SK-N-SH (cell line): Measurements from ENCODE around the gene TNFRSF1A. TPM values are rescaled to one million over a fixed set of nuclear protein-coding genes. Genes with fewer than 3 reads are reported as not detected.

ENCODE experiments used
- CTCF ChIA-PET: fragments of 300-600, 350-600 bp; formaldehyde crosslinking; extraction: SDS; loops from one replicate; lab custom pipeline; 2021; lab: Yijun Ruan, JAX
- POLR2A ChIA-PET: fragments of 350-600 bp; sonication (Branson Sonifier 250); formaldehyde crosslinking; extraction: SDS; loops from one replicate; lab custom pipeline; 2020; ENCODE audit warnings: antibody characterized with exemption, inconsistent platforms; lab: Yijun Ruan, JAX
- DNase-seq: peaks from one replicate; pipeline ENCODE4 v3.0.0; 2012
- H2AFZ ChIP-seq: fragments of 200-600 bp; sonication (generic); 2 replicates; pipeline ENCODE4 v1.8.1; 2016; ENCODE audit warnings: antibody characterized with exemption, mild to moderate bottlenecking, low read depth
- H3F3A ChIP-seq: fragments of 200-600 bp; sonication (generic); replicated peaks from 2 replicates; pipeline ENCODE3; 2016; ENCODE audit warnings: antibody characterized with exemption, mild to moderate bottlenecking; ENCODE audit not compliant: insufficient read depth
- H3K27ac ChIP-seq, 2 experiments: fragments of 200-500 bp in 1 of 2; fragments of 200-600 bp in 1 of 2; sonication (Bioruptor generic) in 1 of 2; sonication (generic), shearing (Covaris generic) in 1 of 2; 2 replicates each; pipeline versions ENCODE4 v1.5.1 to v1.6.1; 2014 to 2016; ENCODE audit warnings: low read depth in 2 of 2, inconsistent platforms in 1 of 2, low read length in 1 of 2, mild to moderate bottlenecking in 1 of 2, mixed read lengths in 1 of 2
- H3K27me3 ChIP-seq: fragments of 200-600 bp; sonication (generic), shearing (Covaris generic); 2 replicates; pipeline ENCODE4 v1.6.1; 2016; ENCODE audit warnings: mixed run types; ENCODE audit not compliant: insufficient read depth
- H3K36me3 ChIP-seq, 2 experiments: fragments of 200-500 bp in 1 of 2; fragments of 200-600 bp in 1 of 2; sonication (Bioruptor generic) in 1 of 2; sonication (generic) in 1 of 2; replicated peaks in 1 of 2; 2 replicates each; pipeline versions ENCODE3 to v1.5.1; 2014 to 2016; ENCODE audit warnings: low read length in 1 of 2, mild to moderate bottlenecking in 1 of 2; ENCODE audit not compliant: insufficient read depth in 2 of 2, control insufficient read depth in 1 of 2
- H3K4me1 ChIP-seq, 2 experiments: fragments of 200-500 bp in 1 of 2; fragments of 200-600 bp in 1 of 2; sonication (Bioruptor generic) in 1 of 2; sonication (generic), shearing (Covaris generic) in 1 of 2; 2 replicates each; pipeline versions ENCODE4 v1.5.1 to v1.6.1; 2014 to 2016; ENCODE audit warnings: low read depth in 1 of 2, low read length in 1 of 2, mixed run types in 1 of 2; ENCODE audit not compliant: insufficient read depth in 2 of 2, control insufficient read depth in 1 of 2
- H3K4me2 ChIP-seq: fragments of 200-600 bp; sonication (generic), shearing (Covaris generic); 2 replicates; pipeline ENCODE4 v1.6.1; 2017; ENCODE audit warnings: mixed run types
- H3K4me3 ChIP-seq, 2 experiments: fragments of 200-500 bp in 1 of 2; fragments of 200-600 bp in 1 of 2; sonication (Bioruptor generic) in 1 of 2; sonication (generic), shearing (Covaris generic) in 1 of 2; 2 replicates each; pipeline versions ENCODE4 v1.5.1 to v1.8.1; 2014 to 2016; ENCODE audit warnings: low read depth in 2 of 2, inconsistent platforms in 1 of 2, low read length in 1 of 2, mild to moderate bottlenecking in 1 of 2, mixed read lengths in 1 of 2, moderate library complexity in 1 of 2
- H3K79me2 ChIP-seq: fragments of 200-600 bp; sonication (generic); 2 replicates; pipeline ENCODE4 v1.8.1; 2017; ENCODE audit warnings: mild to moderate bottlenecking; ENCODE audit not compliant: insufficient read depth
- H3K9ac ChIP-seq: fragments of 200-600 bp; sonication (generic); 2 replicates; pipeline ENCODE4 v1.6.1; 2017; ENCODE audit warnings: mixed run types
- H3K9me2 ChIP-seq: fragments of 200-600 bp; sonication (generic); 2 replicates; pipeline ENCODE4 v1.6.1; 2017; ENCODE audit warnings: mixed run types
- H3K9me3 ChIP-seq: fragments of 200-600 bp; sonication (generic); 2 replicates; pipeline ENCODE4 v1.6.1; 2017; ENCODE audit warnings: mixed run types, mild to moderate bottlenecking, moderate library complexity
- H4K20me1 ChIP-seq: fragments of 200-600 bp; sonication (generic); 2 replicates; pipeline ENCODE4 v1.6.1; 2017; ENCODE audit warnings: mild to moderate bottlenecking, mixed run types; ENCODE audit not compliant: insufficient read depth
- CHD2 ChIP-seq: fragments of 150-350 bp; IDR thresholded peaks from 2 replicates; pipeline ENCODE4 v1.6.1; 2018; ENCODE audit warnings: low read length; ENCODE audit not compliant: partially characterized antibody
- EZH2phosphoT487 ChIP-seq: fragments of 200-600 bp; sonication (generic); IDR thresholded peaks from 2 replicates; pipeline ENCODE4 v1.6.1; 2017; ENCODE audit warnings: low read depth, mixed run types, mild to moderate bottlenecking, antibody characterized with exemption, moderate library complexity, borderline replicate concordance
- IRF3 ChIP-seq: fragments of 150-350 bp; IDR thresholded peaks from 2 replicates; pipeline ENCODE4 v1.6.1; 2016; ENCODE audit warnings: mild to moderate bottlenecking, low read depth, low read length
- JUND ChIP-seq: IDR thresholded peaks from 2 replicates; pipeline ENCODE4 v1.4.0; 2012
- MEF2A ChIP-seq: IDR thresholded peaks from 2 replicates; pipeline ENCODE4 v1.4.0; 2012; ENCODE audit warnings: low read depth, borderline replicate concordance
- MXI1 ChIP-seq: IDR thresholded peaks from 2 replicates; pipeline ENCODE4 v1.6.1; 2012; ENCODE audit warnings: mild to moderate bottlenecking, low read depth, low read length, improper control_type of control experiment
- POLR2AphosphoS5 ChIP-seq: IDR thresholded peaks from 2 replicates; pipeline ENCODE4 v1.6.1; 2012; ENCODE audit warnings: low read depth, low read length
- RFX5 ChIP-seq: IDR thresholded peaks from 2 replicates; pipeline ENCODE4 v1.6.1; 2012; ENCODE audit warnings: mild to moderate bottlenecking, improper control_type of control experiment, low read length
- SIN3A ChIP-seq: IDR thresholded peaks from 2 replicates; pipeline ENCODE4 v1.6.1; 2012; ENCODE audit warnings: low read depth, mild to moderate bottlenecking, low read length, moderate library complexity, borderline replicate concordance
- YY1 ChIP-seq: IDR thresholded peaks from 2 replicates; pipeline ENCODE4 v1.4.0; 2012; ENCODE audit warnings: low read depth, mild to moderate bottlenecking
- ZBTB33 ChIP-seq: IDR thresholded peaks from 2 replicates; pipeline ENCODE4 v1.4.0; 2012; ENCODE audit warnings: low read depth, borderline replicate concordance
- WGBS: methylation state at CpG from one replicate; pipeline ENCODE4 v1.1.6; 2017; ENCODE audit warnings: low lambda C conversion rate; 5-methylcytosine and 5-hydroxymethylcytosine counted together
- polyA plus RNA-seq, 3 experiments: library from polyadenylated mRNA; depleted of rRNA; stranded (reverse); fragments of >200 nt; gene quantifications; 2 replicates each; pipeline ENCODE4 v1.2.3, GENCODE V29; 2012

TNFRSF1A gene
- polyA plus RNA-seq, 1 of the 3 experiments (the other 2 are of a cell fraction), result 92.9 TPM

- no peak for TF ChIP-seq POLR2AphosphoS5
- TF ChIP-seq SIN3A, result no peak
- TF ChIP-seq JUND, result no peak
- no peak for TF ChIP-seq RFX5
Observed at GRCh38 chr12:6328045-6328779, 13.7 kb downstream of the TNFRSF1A start (continued).

- Histone ChIP-seq H3K4me1 (peaks cover 4 to 25% of the 10 kb centered on the region in 2 experiments; a peak in 3 of 4 replicates), H3K4me3 (no peak overlapping the region), H3K4me2 (no peak overlapping the region), H3K27me3 (no peaks in the 10 kb centered on the region), H2AFZ (no peak overlapping the region), H3F3A (peaks cover 57% of the 10 kb centered on the region), H3K9me3 (no peaks in the 10 kb centered on the region), H3K79me2 (peaks cover 26% of the 10 kb centered on the region), H3K36me3 (peaks cover 32 to 45% of the 10 kb centered on the region in 2 experiments), H3K9me2 (no peaks in the 10 kb centered on the region), H3K27ac (no peak overlapping the region), H4K20me1 (no peaks in the 10 kb centered on the region; the same call in 1 of the 2 replicates), H3K9ac (no peak overlapping the region)
- ChIA-PET CTCF (interaction anchor here (1.0 to 2.3 kb wide), 5 partner anchors 12 to 210 kb away, joined by 3 to 20 read pairs (median 3); no protein-coding TSS in a partner anchor), POLR2A (no interaction called here)
- no peak for DNase-seq
- 93% methylated on average over 31 of the region's 33 CpGs for WGBS
- no peak for TF ChIP-seq MXI1
- TF ChIP-seq EZH2phosphoT487, result no peak
- TF ChIP-seq MEF2A, result no peak
- no peak for TF ChIP-seq CHD2
- no peak for TF ChIP-seq YY1
- no peak for TF ChIP-seq ZBTB33
- TF ChIP-seq IRF3, result no peak
Observed at GRCh38 chr12:6327229-6328041, 14.4 kb downstream of the TNFRSF1A start.
